Cardiac septum (tissue), 1 donor: Measurements from ENCODE around the gene PAX2. TPM values are rescaled to one million over a fixed set of nuclear protein-coding genes. Genes with fewer than 3 reads are reported as not detected.
"Not testable (repeated sequence)": the region's sequence is repeated elsewhere in the genome, so short reads cannot be mapped to it uniquely, and the experiment has no call there.

ENCODE experiments used
- DNase-seq: peaks from one replicate; pipeline ENCODE4 v3.0.0-alpha.2; 2020; ENCODE audit warnings: low spot score
- intact Hi-C: fragments of 100-400 bp; cut with DNase I; formaldehyde crosslinking; loops from one replicate; pipeline ENCODE4 v1.14.0; 2022
- long read RNA-seq: library from polyadenylated mRNA; unstranded; transcript quantifications from one replicate; pipeline ENCODE4 v2.0.0, GENCODE V29; 2021
- total RNA-seq: library from RNA; stranded (reverse); fragmentation: NEBNext Ultra II Directional; extraction: Animal tissue kit (Norgen Biotek cat#: 25700); gene quantifications from one replicate; pipeline ENCODE4 v1.2.1, GENCODE V29; 2021
- donor health status: DM: no; HTN: no; CAD: no.

Gene PAX2
- total RNA-seq = not detected
- long read RNA-seq = 0 reads

- no peak for DNase-seq
- intact Hi-C loops = loop anchor here (10.0 kb wide), 1 partner anchor 180 kb away; no protein-coding TSS in a partner anchor
These were observed at the start of gene PAX2 for GRCh38 chr10:100744987-100745881. Gene PAX2 (plus strand): TSS chr10:100745582. CDS start chr10:100746261, 679 bp downstream.

- peak; percentile 22 for DNase-seq
- intact Hi-C loops = no loop called here
These were observed 48.9 kb upstream of the PAX2 start for GRCh38 chr10:100696477-100696901.

GRCh38 chr10:100697070-100697469 is 48.3 kb upstream of the PAX2 start:
- DNase-seq = peak; percentile 5
- intact Hi-C loops = no loop called here

GRCh38 chr10:100697631-100698030 is 47.8 kb upstream of the PAX2 start:
- intact Hi-C loops = no loop called here
- no peak for DNase-seq

- intact Hi-C loops, DNase-seq: not testable (repeated sequence)
These were observed 43.7 kb upstream of the PAX2 start for GRCh38 chr10:100701704-100702103.

- peak; percentile 10 for DNase-seq
- intact Hi-C loops = no loop called here
These were observed 40.2 kb upstream of the PAX2 start for GRCh38 chr10:100705139-100705538.

GRCh38 chr10:100707261-100707848 is 38.0 kb upstream of the PAX2 start:
- DNase-seq = no peak
- intact Hi-C loops = no loop called here

GRCh38 chr10:100709146-100710082 is 36.0 kb upstream of the PAX2 start:
- DNase-seq = no peak
- intact Hi-C loops = no loop called here

GRCh38 chr10:100710151-100710871 is 35.1 kb upstream of the PAX2 start:
- intact Hi-C loops = no loop called here
- DNase-seq = no peak

- DNase-seq = no peak
- intact Hi-C loops = no loop called here
These were observed 32.1 kb upstream of the PAX2 start for GRCh38 chr10:100713049-100713858.

- no peak for DNase-seq
These were observed 31.4 kb upstream of the PAX2 start for GRCh38 chr10:100713859-100714565.

GRCh38 chr10:100714566-100714950 is 30.8 kb upstream of the PAX2 start:
- no peak for DNase-seq
- intact Hi-C loops = no loop called here

More at GRCh38 chr10:100713859-100714565, 31.4 kb upstream of the PAX2 start:
- intact Hi-C loops = no loop called here

GRCh38 chr10:100715101-100715444 is 30.3 kb upstream of the PAX2 start:
- intact Hi-C loops = no loop called here
- DNase-seq = no peak

GRCh38 chr10:100715445-100716385 is 29.7 kb upstream of the PAX2 start:
- intact Hi-C loops = no loop called here
- DNase-seq = no peak

- DNase-seq = no peak
- intact Hi-C loops = no loop called here
These were observed 28.2 kb upstream of the PAX2 start for GRCh38 chr10:100717166-100717565.

- intact Hi-C loops = no loop called here
- DNase-seq = no peak
These were observed 27.1 kb upstream of the PAX2 start for GRCh38 chr10:100718197-100718742.
